22Rv1 (cell line): ENCODE measurements around the gene IGF2R.

Source experiments
- H3K27ac ChIP-seq: fragments of 450-650 bp; 2 replicates; pipeline ENCODE4 v1.5.1; 2017
- CTCF ChIP-seq: fragments of 450-650 bp; IDR thresholded peaks from 2 replicates; pipeline ENCODE4 v1.5.1; 2017; ENCODE audit warnings: mild to moderate bottlenecking
- ZFX ChIP-seq: fragments of 450-650 bp; IDR thresholded peaks from 2 replicates; pipeline ENCODE4 v1.6.1; 2017; ENCODE audit warnings: antibody characterized with exemption, borderline replicate concordance

The IGF2R gene

GRCh38 chr6:160084198-160084776, 115.4 kb downstream of the IGF2R start:
- no peak overlapping the region for H3K27ac ChIP-seq
- TF ChIP-seq ZFX (no peak), CTCF (no peak)

GRCh38 chr6:160085226-160085625, 116.3 kb downstream of the IGF2R start:
- TF ChIP-seq CTCF (no peak), ZFX (no peak)
- H3K27ac ChIP-seq: no peak overlapping the region

GRCh38 chr6:160085713-160086505, 117.0 kb downstream of the IGF2R start:
- TF ChIP-seq ZFX: no peak
- no peak for TF ChIP-seq CTCF
- no peak overlapping the region for H3K27ac ChIP-seq

GRCh38 chr6:160086754-160087153, 117.9 kb downstream of the IGF2R start:
- TF ChIP-seq CTCF (no peak), ZFX (no peak)
- no peak overlapping the region for H3K27ac ChIP-seq

GRCh38 chr6:160088069-160088783, 119.3 kb downstream of the IGF2R start:
- no peak overlapping the region for H3K27ac ChIP-seq
- TF ChIP-seq CTCF (peak; percentile 75), ZFX (no peak)

GRCh38 chr6:160088784-160089533, 120.1 kb downstream of the IGF2R start:
- no peak overlapping the region for H3K27ac ChIP-seq
- no peak for TF ChIP-seq ZFX
- peak; percentile 46 for TF ChIP-seq CTCF
